NT2/D1 (cell line): ENCODE data around the gene GPR183.

Source experiments
- DNase-seq: peaks from one replicate; pipeline ENCODE4 v3.0.0-alpha.2; 2011; ENCODE audit warnings: low read depth, low spot score
- H3K27me3 ChIP-seq: 2 replicates; pipeline ENCODE4 v1.6.0; 2011; ENCODE audit warnings: mild to moderate bottlenecking; ENCODE audit not compliant: insufficient read length, insufficient read depth
- H3K36me3 ChIP-seq: 2 replicates; pipeline ENCODE4 v1.6.1; 2011; ENCODE audit warnings: mild to moderate bottlenecking, low read length, mixed read lengths; ENCODE audit not compliant: insufficient read depth, insufficient read length
- H3K4me1 ChIP-seq: 2 replicates; pipeline ENCODE4 v1.5.1; 2011; ENCODE audit not compliant: insufficient read depth, insufficient read length
- H3K4me3 ChIP-seq: 2 replicates; pipeline ENCODE4 v1.5.1; 2011; ENCODE audit warnings: low read depth; ENCODE audit not compliant: insufficient read length
- H3K9ac ChIP-seq: 2 replicates; pipeline ENCODE4 v1.6.0; 2011; ENCODE audit warnings: low read depth; ENCODE audit not compliant: insufficient read length
- H3K9me3 ChIP-seq: 2 replicates; pipeline ENCODE4 v1.5.1; 2011; ENCODE audit warnings: mild to moderate bottlenecking, low read length; ENCODE audit not compliant: insufficient read depth
- SUZ12 ChIP-seq: IDR thresholded peaks from 2 replicates; pipeline ENCODE4 v1.6.1; 2011; ENCODE audit not compliant: insufficient read length, insufficient read depth; ENCODE audit errors: extremely low read depth
- YY1 ChIP-seq: IDR thresholded peaks from 2 replicates; pipeline ENCODE4 v1.6.1; 2011; ENCODE audit not compliant: insufficient read length, insufficient read depth
- ZNF274 ChIP-seq: IDR thresholded peaks from 2 replicates; pipeline ENCODE4 v1.6.1; 2011; ENCODE audit warnings: mild to moderate bottlenecking, low read depth, low read length

The GPR183 gene

DNA sequence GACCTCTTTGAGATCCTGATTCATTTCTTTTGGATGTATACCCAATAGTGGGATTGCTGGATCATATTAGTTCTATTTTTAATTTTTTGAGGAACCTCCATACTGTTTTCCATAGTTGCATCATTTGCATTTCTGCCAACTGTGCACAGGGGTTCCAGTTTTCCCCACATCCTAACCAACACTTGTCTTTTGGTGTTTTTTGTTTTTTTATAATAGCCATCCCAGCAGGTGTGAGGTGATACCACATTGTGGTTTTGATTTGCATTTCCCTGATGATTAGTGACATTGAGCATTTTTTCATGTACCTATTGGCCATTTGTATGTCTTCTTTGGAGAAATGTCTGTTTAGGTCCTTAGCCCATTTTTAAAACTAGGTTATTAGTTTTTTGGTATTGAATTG, 18.8 kb upstream of the GPR183 start:
- Histone ChIP-seq H3K4me1 (no peaks in the 10 kb centered on the region), H3K9ac (no peak overlapping the region), H3K4me3 (no peak overlapping the region), H3K36me3 (peaks cover 8% of the 10 kb centered on the region), H3K27me3 (no peaks in the 10 kb centered on the region), H3K9me3 (no peaks in the 10 kb centered on the region)
- no peak for DNase-seq
- no peak for TF ChIP-seq SUZ12

GRCh38 chr13:99323488-99323887, 16.3 kb upstream of the GPR183 start:
- no peak for TF ChIP-seq YY1
- no peak for TF ChIP-seq ZNF274
- no peak for TF ChIP-seq SUZ12
- no peak for DNase-seq
- Histone ChIP-seq H3K4me3 (no peak overlapping the region), H3K9ac (no peak overlapping the region), H3K27me3 (no peaks in the 10 kb centered on the region), H3K36me3 (peaks cover 2% of the 10 kb centered on the region), H3K4me1 (no peaks in the 10 kb centered on the region), H3K9me3 (no peaks in the 10 kb centered on the region)

GRCh38 chr13:99322297-99323103, 15.3 kb upstream of the GPR183 start:
- peaks cover 2% of the 10 kb centered on the region for H3K36me3 ChIP-seq
- H3K9me3 ChIP-seq, result no peaks in the 10 kb centered on the region
- no peak overlapping the region for H3K4me3 ChIP-seq
- no peaks in the 10 kb centered on the region for H3K27me3 ChIP-seq
- no peak for DNase-seq
- H3K4me1 ChIP-seq, result no peaks in the 10 kb centered on the region
- no peak overlapping the region for H3K9ac ChIP-seq
- TF ChIP-seq SUZ12 (no peak), YY1 (no peak), ZNF274 (no peak)

GRCh38 chr13:99321709-99322108, 14.5 kb upstream of the GPR183 start:
- Histone ChIP-seq H3K4me3 (no peak overlapping the region), H3K27me3 (no peaks in the 10 kb centered on the region), H3K4me1 (no peaks in the 10 kb centered on the region), H3K9ac (no peak overlapping the region), H3K9me3 (no peaks in the 10 kb centered on the region), H3K36me3 (peaks cover 4% of the 10 kb centered on the region)
- TF ChIP-seq ZNF274, result no peak
- no peak for TF ChIP-seq SUZ12
- no peak for TF ChIP-seq YY1
- DNase-seq, result no peak

DNA sequence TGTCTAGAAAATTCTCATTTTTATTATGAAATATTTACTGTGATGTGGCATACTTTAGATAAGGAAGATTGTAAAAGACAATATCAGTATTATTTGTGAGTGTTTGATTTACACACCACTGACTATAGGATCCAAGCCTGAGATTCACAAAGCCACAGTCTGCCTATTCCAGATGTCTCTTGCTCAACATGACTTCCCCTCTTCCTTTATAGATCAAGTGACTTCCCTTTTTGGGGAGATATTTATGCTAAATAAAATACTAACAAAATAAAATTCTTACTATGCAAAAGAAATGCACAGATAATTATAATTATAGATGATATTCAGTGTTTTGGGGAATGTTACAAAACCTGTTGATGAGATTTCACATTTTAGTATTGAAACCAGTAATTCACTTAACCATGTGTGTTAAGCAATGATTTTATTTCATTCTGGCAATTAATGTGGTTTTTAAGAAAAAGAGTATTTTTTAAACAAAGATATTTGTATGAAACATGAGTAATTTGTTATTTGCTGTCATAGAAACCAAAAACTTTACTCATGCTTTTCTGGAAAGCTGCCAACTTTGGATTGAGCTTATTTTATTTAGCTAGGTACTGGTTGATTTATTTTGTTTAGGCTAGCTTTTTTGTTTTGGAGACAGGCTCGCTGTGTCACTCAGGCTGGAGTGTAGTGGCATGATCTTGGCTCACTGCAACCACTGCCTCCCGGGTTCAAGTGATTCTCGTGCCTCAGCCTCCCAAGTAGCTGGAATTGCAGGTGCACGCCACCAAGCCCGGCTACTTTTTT, 13.7 kb upstream of the GPR183 start:
- DNase-seq, result no peak
- Histone ChIP-seq H3K9ac (no peak overlapping the region), H3K9me3 (no peaks in the 10 kb centered on the region), H3K4me1 (no peaks in the 10 kb centered on the region), H3K27me3 (no peaks in the 10 kb centered on the region), H3K36me3 (peaks cover 8% of the 10 kb centered on the region), H3K4me3 (no peak overlapping the region)
- no peak for TF ChIP-seq ZNF274
- TF ChIP-seq SUZ12, result no peak
- TF ChIP-seq YY1, result no peak

- Histone ChIP-seq H3K4me3 (no peak overlapping the region), H3K36me3 (peaks cover 8% of the 10 kb centered on the region), H3K4me1 (no peaks in the 10 kb centered on the region), H3K9ac (no peak overlapping the region), H3K27me3 (no peaks in the 10 kb centered on the region), H3K9me3 (no peaks in the 10 kb centered on the region)
- DNase-seq, result no peak
- no peak for TF ChIP-seq YY1
- no peak for TF ChIP-seq SUZ12
- TF ChIP-seq ZNF274, result no peak
These were observed 9.6 kb upstream of the GPR183 start for GRCh38 chr13:99316657-99317256.

DNA sequence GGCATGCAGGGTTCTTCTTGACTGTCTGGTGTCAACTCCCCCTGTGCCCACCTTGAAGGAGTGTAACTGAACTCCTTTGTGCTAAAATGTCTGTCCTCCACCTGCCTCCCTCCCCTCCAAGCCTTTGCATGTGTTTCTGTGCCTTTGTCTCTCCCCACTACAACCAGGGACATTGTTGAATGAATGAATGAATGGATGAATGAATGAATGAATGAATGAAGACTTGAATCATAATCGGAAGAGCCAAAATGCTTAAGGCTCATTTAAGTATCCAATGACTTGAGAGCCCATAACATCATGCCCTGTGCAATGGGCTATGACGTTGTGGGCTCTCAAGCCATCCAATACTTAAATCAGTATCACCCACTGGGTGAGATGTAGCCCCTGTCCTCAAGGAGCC, 9.0 kb upstream of the GPR183 start:
- H3K9ac ChIP-seq, result no peak overlapping the region
- no peak overlapping the region for H3K4me3 ChIP-seq
- TF ChIP-seq SUZ12 (no peak), YY1 (no peak), ZNF274 (no peak)
- no peaks in the 10 kb centered on the region for H3K27me3 ChIP-seq
- no peaks in the 10 kb centered on the region for H3K4me1 ChIP-seq
- no peak for DNase-seq
- H3K9me3 ChIP-seq, result no peaks in the 10 kb centered on the region
- peaks cover 8% of the 10 kb centered on the region for H3K36me3 ChIP-seq
